Spinal cord (tissue), 10 donors: ENCODE data around the gene TMOD4. TPM values are rescaled to one million over a fixed set of nuclear protein-coding genes. Genes with fewer than 3 reads are reported as not detected.
A peak's percentile ranks its signal among the peaks of the same experiment; 100 is the strongest.
"Not testable (repeated sequence)": the region's sequence is repeated elsewhere in the genome, so short reads cannot be mapped to it uniquely, and the experiment has no call there.

ENCODE experiments used
- DNase-seq, 6 donors: peaks; one replicate each; pipeline versions ENCODE4 v3.0.0 to v3.0.0-alpha.2; 2013 to 2015; ENCODE audit warnings: low spot score in 6 of 6, low read depth in 4 of 6
- H3K27ac ChIP-seq: one replicate; pipeline ENCODE4 v1.5.1; 2013; ENCODE audit warnings: low read depth, low read length, control low read depth
- H3K27me3 ChIP-seq: one replicate; pipeline ENCODE4 v1.6.1; 2013; ENCODE audit warnings: low read length; ENCODE audit not compliant: control insufficient read depth, insufficient read depth
- H3K36me3 ChIP-seq: one replicate; pipeline ENCODE4 v1.6.1; 2013; ENCODE audit warnings: low read length; ENCODE audit not compliant: control insufficient read depth, insufficient read depth
- H3K4me1 ChIP-seq: one replicate; pipeline ENCODE4 v1.6.1; 2013; ENCODE audit warnings: low read length; ENCODE audit not compliant: control insufficient read depth, insufficient read depth
- H3K4me3 ChIP-seq: one replicate; pipeline ENCODE4 v1.5.1; 2013; ENCODE audit warnings: low read depth, low read length, control low read depth
- H3K9me3 ChIP-seq: one replicate; pipeline ENCODE4 v1.6.1; 2013; ENCODE audit warnings: low read length; ENCODE audit not compliant: control insufficient read depth, insufficient read depth
- WGBS: methylation state at CpG from one replicate; pipeline ENCODE4 v1.1.5; 2013; ENCODE audit warnings: missing lambda C conversion rate; ENCODE audit not compliant: insufficient coverage; 5-methylcytosine and 5-hydroxymethylcytosine counted together
- long read RNA-seq, 4 donors: transcript quantifications; one replicate each; lab custom pipeline, GENCODE V29; 2026
- polyA plus RNA-seq, 2 donors: library from polyadenylated mRNA; unstranded; fragments of 120-200 nt; gene quantifications; one replicate each; pipeline ENCODE4 v1.2.1, GENCODE V29; 2013; ENCODE audit not compliant: insufficient read length in 2 of 2
- total RNA-seq, 2 donors: library from RNA; depleted of rRNA in 1 of 2; stranded (reverse); fragments of 120-200 nt in 1 of 2; fragments of >200 nt in 1 of 2; gene quantifications; one replicate each; pipeline versions ENCODE4 v1.2.3 to v1.2.4, GENCODE V29; 2013 to 2014
- donor health status: healthy.

TMOD4 gene
- total RNA-seq (not detected), polyA plus RNA-seq (1 to 10 TPM in 1 of 2 donors, not detected in 1; 1.2 TPM)
- long read RNA-seq, donor 1, partial matches to known transcripts = 0 of 1 reads
- long read RNA-seq, donor 1, other reads (novel, unspliced or antisense) = 0 of 1 reads
- long read RNA-seq, donor 2, partial matches to known transcripts = 0 of 1 reads
- long read RNA-seq, donor 2, other reads (novel, unspliced or antisense) = 0 of 1 reads
- long read RNA-seq, donor 3 = 0 reads
- long read RNA-seq, donor 4, partial matches to known transcripts = 0 of 2 reads
- long read RNA-seq, donor 4, other reads (novel, unspliced or antisense) = 0 of 2 reads

DNA sequence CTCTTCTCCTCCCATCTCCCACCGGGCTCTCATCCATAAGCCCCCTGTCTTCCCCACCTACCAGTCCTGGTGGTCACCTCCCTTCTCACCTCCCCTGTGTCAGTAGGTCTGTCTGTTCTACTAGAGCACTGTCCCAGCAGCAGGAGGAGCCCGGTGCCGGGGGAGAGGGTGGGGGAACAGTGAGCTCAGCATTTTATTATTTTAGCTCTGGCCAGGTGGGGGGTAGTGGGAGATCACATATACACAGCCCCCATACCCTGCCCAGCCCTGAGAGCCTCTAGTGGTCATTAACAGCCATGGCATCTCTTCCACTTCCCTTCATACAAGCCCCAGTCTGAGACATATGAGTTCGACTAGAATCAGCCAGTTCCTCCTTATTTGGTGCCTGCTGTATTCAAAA is at the start of gene TMOD4:
Gene TMOD4, minus strand, starts transcription at position 119 of the 400 bp plus-strand sequence. CDS start 1,106 bp downstream, outside the sequence.
- peaks cover 65% of the 10 kb centered on the region for H3K36me3 ChIP-seq
- 73% methylated on average over 1 of the region's 4 CpGs for WGBS
- peak within 1 kb of the TSS; percentile 64 for H3K27ac ChIP-seq

GRCh38 chr1:151222130-151222529 is 46.3 kb upstream of the TMOD4 start:
- DNase-seq = peak in 1 of 6 donors; percentile 37
- no peaks in the 10 kb centered on the region for H3K9me3 ChIP-seq
- H3K36me3 ChIP-seq = peaks cover 23% of the 10 kb centered on the region
- no peaks in the 10 kb centered on the region for H3K27me3 ChIP-seq
- WGBS = no CpG with 5 or more reads among the region's 4 CpGs
- H3K27ac ChIP-seq = no peak overlapping the region
- H3K4me1 ChIP-seq = no peaks in the 10 kb centered on the region
- no peak overlapping the region for H3K4me3 ChIP-seq

More for the DNA sequence above, at the start of gene TMOD4:
- Histone ChIP-seq H3K4me3 (no peak within 1 kb of the TSS), H3K27me3 (no peaks in the 10 kb centered on the region), H3K9me3 (no peaks in the 10 kb centered on the region), H3K4me1 (peaks cover 16% of the 10 kb centered on the region)
- DNase-seq = peak in 1 of 6 donors; percentile 15

DNA sequence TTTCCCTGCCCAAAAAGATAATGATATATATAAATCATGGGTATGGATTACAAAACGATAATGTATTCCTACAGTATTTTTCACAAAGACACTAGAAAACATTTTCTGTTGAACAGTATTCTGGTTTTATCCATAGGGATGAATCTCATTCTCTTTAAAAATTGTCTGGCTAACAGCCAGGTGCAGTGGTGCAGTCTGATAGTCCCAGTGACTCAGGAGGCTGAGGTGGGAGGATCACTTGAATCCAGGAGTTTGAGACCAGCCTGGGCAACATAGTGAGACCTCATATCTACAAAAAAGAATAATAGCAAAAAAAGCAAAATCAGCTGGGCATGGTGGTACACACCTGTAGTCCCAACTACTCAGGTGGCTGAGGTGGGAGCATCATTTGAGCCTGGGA is 45.8 kb upstream of the TMOD4 start:
- Histone ChIP-seq H3K4me3 (no peak overlapping the region), H3K27ac (no peak overlapping the region), H3K4me1 (no peaks in the 10 kb centered on the region), H3K9me3 (no peaks in the 10 kb centered on the region), H3K27me3 (no peaks in the 10 kb centered on the region), H3K36me3 (peaks cover 21% of the 10 kb centered on the region)
- WGBS = no CpG with 5 or more reads among the region's 1 CpG
- peak in 1 of 6 donors; percentile 9 for DNase-seq

- peaks cover 34% of the 10 kb centered on the region for H3K36me3 ChIP-seq
- no peaks in the 10 kb centered on the region for H3K4me1 ChIP-seq
- H3K27ac ChIP-seq = no peak overlapping the region
- H3K4me3 ChIP-seq = no peak overlapping the region
- no peak for DNase-seq
- no CpG with 5 or more reads among the region's 2 CpGs for WGBS
- H3K27me3 ChIP-seq = no peaks in the 10 kb centered on the region
- no peaks in the 10 kb centered on the region for H3K9me3 ChIP-seq
These were observed 37.8 kb upstream of the TMOD4 start for GRCh38 chr1:151213560-151213959.

- Histone ChIP-seq H3K4me1 (no peaks in the 10 kb centered on the region), H3K27me3 (no peaks in the 10 kb centered on the region), H3K4me3 (no peak overlapping the region), H3K9me3 (no peaks in the 10 kb centered on the region), H3K27ac (no peak overlapping the region), H3K36me3 (peaks cover 47% of the 10 kb centered on the region)
- WGBS = 100% methylated on average over 3 of the region's 15 CpGs
- DNase-seq = no peak
These were observed 36.4 kb upstream of the TMOD4 start for GRCh38 chr1:151211972-151212705.

DNA sequence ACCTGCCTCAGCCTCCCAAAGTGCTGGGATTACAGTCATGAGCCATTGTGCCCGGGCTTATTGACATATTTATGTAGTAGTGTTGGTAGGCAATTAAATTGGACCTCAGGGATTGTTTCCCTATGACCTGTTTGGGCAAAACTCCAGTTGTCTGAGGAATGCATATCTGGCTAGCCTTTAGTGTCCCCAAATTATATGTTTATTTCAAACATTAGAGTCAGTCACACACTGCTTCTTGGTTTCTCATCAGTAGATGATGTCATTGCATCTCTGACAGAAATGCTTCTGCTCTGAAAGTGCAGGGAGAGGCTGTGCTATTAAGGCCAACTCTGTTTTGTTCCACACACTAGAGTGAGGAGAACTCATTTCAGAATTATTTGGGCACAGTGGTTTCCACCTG is 35.0 kb upstream of the TMOD4 start:
- Histone ChIP-seq H3K4me1 (no peaks in the 10 kb centered on the region), H3K36me3 (peaks cover 55% of the 10 kb centered on the region), H3K4me3 (no peak overlapping the region), H3K27me3 (no peaks in the 10 kb centered on the region), H3K9me3 (no peaks in the 10 kb centered on the region), H3K27ac (no peak overlapping the region)
- no CpG with 5 or more reads among the region's 1 CpG for WGBS
- DNase-seq = no peak

GRCh38 chr1:151205381-151205965 is 29.7 kb upstream of the TMOD4 start:
- not testable (repeated sequence) for H3K27me3 ChIP-seq, H3K27ac ChIP-seq, H3K4me3 ChIP-seq, H3K9me3 ChIP-seq, DNase-seq, H3K4me1 ChIP-seq
- 93% methylated on average over 11 of the region's 12 CpGs for WGBS
- H3K36me3 ChIP-seq = peaks cover 59% of the 10 kb centered on the region

GRCh38 chr1:151199873-151200581 is 24.2 kb upstream of the TMOD4 start:
- Histone ChIP-seq H3K4me3 (peak overlapping the region; percentile 98), H3K9me3 (no peaks in the 10 kb centered on the region), H3K4me1 (peaks cover 9% of the 10 kb centered on the region), H3K36me3 (peaks cover 17% of the 10 kb centered on the region), H3K27ac (peak overlapping the region; percentile 96), H3K27me3 (no peaks in the 10 kb centered on the region)
- peak in 1 of 6 donors; percentile 5 for DNase-seq
- 43% methylated on average over 7 of the region's 11 CpGs for WGBS
